IPS DF 19.7 (cell line): ENCODE data around the gene APOO.

Experiments
- DNase-seq: peaks from one replicate; pipeline ENCODE4 v3.0.0-alpha.2; 2013; ENCODE audit warnings: low read depth, low spot score

The APOO gene

GRCh38 chrX:23786268-23786815 lies 121.4 kb downstream of the APOO start:
- no peak for DNase-seq

- DNase-seq, result no peak
Observed at GRCh38 chrX:23785580-23785979, 122.2 kb downstream of the APOO start.

- DNase-seq, result no peak
Observed at GRCh38 chrX:23784470-23785331, 123.0 kb downstream of the APOO start.

- DNase-seq, result no peak
Observed at GRCh38 chrX:23783589-23784469, 123.9 kb downstream of the APOO start.
